GM19324 (cell line): ENCODE data around the gene ADGRL1.
"Not testable (repeated sequence)": the region's sequence is repeated elsewhere in the genome, so short reads cannot be mapped to it uniquely, and the experiment has no call there.

Source experiments
- ATAC-seq: cut with Tn5 transposase; IDR thresholded peaks from one replicate; pipeline ENCODE4 v1.9.1; 2021; ENCODE audit warnings: mild to moderate bottlenecking, moderate library complexity; ENCODE audit not compliant: unreplicated experiment, low FRiP score

ADGRL1 gene

GRCh38 chr19:14205452-14206287 lies at the start of gene ADGRL1:
Gene ADGRL1 (minus strand): TSS chr19:14206169. CDS start chr19:14183602, 22,567 bp downstream.
- not testable (repeated sequence) for ATAC-seq

GRCh38 chr19:14255316-14255715 lies 49.3 kb upstream of the ADGRL1 start:
- ATAC-seq, result not testable (repeated sequence)

- not testable (repeated sequence) for ATAC-seq
Measured at GRCh38 chr19:14253822-14254599, 48.0 kb upstream of the ADGRL1 start.

GRCh38 chr19:14252136-14252535 lies 46.2 kb upstream of the ADGRL1 start:
- not testable (repeated sequence) for ATAC-seq

- no peak for ATAC-seq
Measured at GRCh38 chr19:14250870-14251269, 44.9 kb upstream of the ADGRL1 start.

GRCh38 chr19:14250315-14250714 lies 44.3 kb upstream of the ADGRL1 start:
- ATAC-seq, result not testable (repeated sequence)

- not testable (repeated sequence) for ATAC-seq
Measured at GRCh38 chr19:14249891-14250290, 43.9 kb upstream of the ADGRL1 start.

GRCh38 chr19:14249012-14249754 lies 43.2 kb upstream of the ADGRL1 start:
- ATAC-seq, result not testable (repeated sequence)

- no peak for ATAC-seq
Measured at GRCh38 chr19:14248578-14249011, 42.6 kb upstream of the ADGRL1 start.

- ATAC-seq, result not testable (repeated sequence)
Measured at GRCh38 chr19:14247548-14248471, 41.8 kb upstream of the ADGRL1 start.

- ATAC-seq, result not testable (repeated sequence)
Measured at GRCh38 chr19:14247205-14247547, 41.2 kb upstream of the ADGRL1 start.

- not testable (repeated sequence) for ATAC-seq
Measured at GRCh38 chr19:14244393-14244792, 38.4 kb upstream of the ADGRL1 start.

- not testable (repeated sequence) for ATAC-seq
Measured at GRCh38 chr19:14243718-14244117, 37.7 kb upstream of the ADGRL1 start.

GRCh38 chr19:14237014-14237941 lies 31.3 kb upstream of the ADGRL1 start:
- ATAC-seq, result no peak

- ATAC-seq, result not testable (repeated sequence)
Measured at GRCh38 chr19:14232945-14233344, 27.0 kb upstream of the ADGRL1 start.

GRCh38 chr19:14228446-14229071 lies 22.6 kb upstream of the ADGRL1 start:
- not testable (repeated sequence) for ATAC-seq

GRCh38 chr19:14226498-14226897 lies 20.5 kb upstream of the ADGRL1 start:
- not testable (repeated sequence) for ATAC-seq

- no peak for ATAC-seq
Measured at GRCh38 chr19:14222886-14223285, 16.9 kb upstream of the ADGRL1 start.
